Activated T-cell treated with anti-CD3 and anti-CD28 coated beads for 48 hours (primary cell): ENCODE results near the gene IL12A.
A peak's percentile ranks its signal among the peaks of the same experiment; 100 is the strongest.

Experiments used
- DNase-seq: peaks from one replicate; pipeline ENCODE4 v3.0.0-alpha.2; 2020; ENCODE audit warnings: low read depth

The IL12A gene

DNA sequence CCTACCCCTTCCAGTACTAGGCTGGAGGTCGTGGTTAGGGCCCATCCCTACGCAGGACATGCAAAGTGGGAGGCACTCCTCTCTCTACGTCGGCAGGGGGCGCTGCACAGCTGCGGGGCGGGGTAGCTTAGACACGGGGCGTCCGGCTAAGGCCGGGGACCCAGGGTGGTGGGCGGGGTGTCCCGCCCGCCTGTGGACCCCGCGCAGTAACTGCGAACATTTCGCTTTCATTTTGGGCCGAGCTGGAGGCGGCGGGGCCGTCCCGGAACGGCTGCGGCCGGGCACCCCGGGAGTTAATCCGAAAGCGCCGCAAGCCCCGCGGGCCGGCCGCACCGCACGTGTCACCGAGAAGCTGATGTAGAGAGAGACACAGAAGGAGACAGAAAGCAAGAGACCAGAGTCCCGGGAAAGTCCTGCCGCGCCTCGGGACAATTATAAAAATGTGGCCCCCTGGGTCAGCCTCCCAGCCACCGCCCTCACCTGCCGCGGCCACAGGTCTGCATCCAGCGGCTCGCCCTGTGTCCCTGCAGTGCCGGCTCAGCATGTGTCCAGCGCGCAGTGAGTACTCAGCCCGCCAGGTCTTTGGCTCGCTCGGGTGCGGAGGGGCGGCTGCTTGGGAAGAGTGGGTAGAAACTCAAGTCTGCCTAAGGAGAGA lies at the start of gene IL12A:
TSS of gene IL12A (plus strand) at position 219 of the 655 bp plus-strand sequence.
- peak; percentile 78 for DNase-seq

DNA sequence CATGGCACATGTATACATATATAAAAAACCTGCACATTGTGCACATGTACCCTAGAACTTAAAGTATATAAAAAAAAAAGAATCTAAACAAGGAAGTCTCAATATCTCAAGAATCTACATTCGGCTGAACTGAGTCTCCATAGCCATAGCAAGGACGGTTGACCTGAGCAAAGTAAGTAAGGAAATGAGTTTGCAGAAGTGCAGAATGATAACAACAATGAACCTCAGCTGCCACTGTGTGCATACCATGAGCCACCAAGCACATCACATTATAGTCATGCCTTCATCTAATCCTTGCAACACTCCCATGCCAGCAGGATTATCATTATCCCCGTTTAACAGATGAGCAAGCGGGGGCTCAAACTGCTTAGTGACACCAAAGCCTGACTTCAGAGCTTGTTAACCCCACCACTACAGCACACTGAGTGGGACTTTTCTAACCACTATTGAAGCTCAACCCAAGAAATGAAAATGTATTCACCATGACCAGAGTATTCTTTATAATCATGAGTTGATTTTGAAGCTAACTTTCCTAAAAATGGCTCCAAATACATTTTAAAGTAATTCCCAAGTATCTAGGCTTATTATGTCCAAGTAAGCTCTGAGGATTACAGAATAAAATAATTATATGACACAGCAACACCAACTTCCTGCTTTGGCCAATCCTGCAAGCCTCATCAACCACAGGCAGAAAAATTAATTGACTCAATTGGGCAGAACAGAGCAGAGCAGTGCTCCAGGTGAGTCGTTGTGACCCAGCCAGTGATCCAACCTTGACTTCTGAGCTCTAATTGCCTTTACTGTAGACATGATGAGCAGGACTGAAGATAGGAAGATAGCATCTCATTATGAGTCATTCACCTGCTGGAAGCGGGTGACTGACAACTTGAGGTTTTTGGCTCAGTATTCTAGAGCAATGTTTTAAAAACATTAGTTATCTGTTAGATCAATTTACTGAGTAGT lies 47.3 kb upstream of the IL12A start:
- DNase-seq: no peak

DNA sequence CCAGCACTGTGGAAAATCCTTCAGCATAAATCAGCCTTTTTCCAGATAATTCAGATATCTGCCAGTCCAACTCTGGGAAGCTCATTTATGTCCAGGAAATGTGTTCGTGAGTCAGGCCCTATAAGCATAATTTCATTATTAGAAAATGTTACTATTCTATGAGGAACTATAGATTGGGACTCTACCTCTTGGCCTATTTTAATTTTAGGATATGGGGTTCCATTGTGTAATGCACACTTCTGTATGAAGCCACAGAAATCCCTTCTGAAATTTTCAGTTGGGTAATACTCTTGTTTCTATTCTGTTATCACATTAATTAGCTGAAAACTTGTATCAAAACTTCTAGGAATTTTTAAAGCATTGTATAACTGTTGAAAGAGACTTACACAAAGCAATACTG lies 43.9 kb upstream of the IL12A start:
- no peak for DNase-seq

DNA sequence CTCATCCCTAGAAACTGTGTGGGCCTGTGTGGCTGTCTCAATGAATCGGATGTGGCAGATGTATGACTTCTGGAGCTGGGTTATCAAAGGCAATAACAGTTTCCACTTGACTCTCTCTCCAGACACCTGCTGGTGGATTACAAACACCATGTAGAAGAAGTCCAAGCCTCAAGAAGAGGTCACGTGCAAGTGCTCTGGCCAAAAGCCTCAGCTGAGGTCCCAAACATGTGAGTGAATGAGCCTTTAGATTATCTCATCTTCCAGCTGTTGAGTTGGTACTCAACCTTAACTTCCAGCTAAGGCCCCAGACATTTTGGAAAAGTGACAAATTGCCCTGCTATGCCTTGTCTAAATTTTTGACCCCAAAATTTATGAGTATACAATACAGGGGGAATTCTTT lies 42.7 kb upstream of the IL12A start:
- DNase-seq: no peak

DNA sequence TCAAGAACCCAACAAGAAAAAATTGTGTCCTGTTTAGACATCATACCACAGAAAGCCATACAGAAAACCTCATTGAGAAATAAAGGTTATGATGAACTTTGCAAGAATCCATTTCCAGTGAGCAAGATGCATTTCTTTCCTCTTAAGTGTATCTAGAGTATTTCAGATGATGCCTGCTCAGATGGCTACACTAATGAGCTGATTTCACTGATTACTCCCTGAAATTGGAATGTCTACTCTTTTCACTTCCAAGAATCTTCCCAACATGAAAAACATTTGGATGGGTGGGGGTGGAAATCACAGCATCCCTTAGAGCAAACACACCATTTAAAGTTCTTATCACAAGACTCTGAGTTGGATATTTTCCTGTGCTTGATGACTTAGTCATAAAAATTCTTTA lies 41.4 kb upstream of the IL12A start:
- DNase-seq: no peak

DNA sequence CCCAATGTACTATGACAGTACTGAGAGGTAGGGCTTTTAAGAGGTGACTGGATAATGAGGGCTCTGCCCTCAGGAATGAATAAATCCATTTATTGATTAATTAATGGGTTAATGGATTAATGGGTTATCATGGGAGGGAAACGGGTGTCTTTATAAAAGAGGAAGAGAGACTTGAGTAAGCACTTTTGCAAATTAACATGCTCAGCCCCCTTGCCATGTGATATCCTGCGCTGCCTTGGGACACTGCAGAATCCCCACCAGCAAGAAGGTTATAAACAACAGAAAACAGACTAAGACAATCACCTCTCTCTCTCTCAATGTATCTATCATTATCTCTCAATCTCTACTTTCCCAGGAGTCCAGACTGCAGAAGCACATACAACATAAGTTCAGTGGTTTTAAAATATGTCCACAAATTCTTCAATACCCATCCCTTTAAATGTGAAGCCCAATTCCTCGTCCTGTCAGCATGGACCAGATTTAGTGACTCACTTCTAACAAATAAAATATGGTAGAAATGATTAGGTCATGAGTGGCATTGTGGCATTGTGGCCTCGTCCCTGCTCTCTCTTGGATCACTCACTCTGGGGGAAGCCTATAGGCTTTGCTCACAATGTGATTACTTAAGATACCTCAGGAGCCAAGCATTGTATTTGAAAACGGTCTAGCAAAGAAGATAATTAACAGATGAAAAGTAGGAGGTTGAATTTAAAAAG lies 40.0 kb upstream of the IL12A start:
- DNase-seq: no peak

DNA sequence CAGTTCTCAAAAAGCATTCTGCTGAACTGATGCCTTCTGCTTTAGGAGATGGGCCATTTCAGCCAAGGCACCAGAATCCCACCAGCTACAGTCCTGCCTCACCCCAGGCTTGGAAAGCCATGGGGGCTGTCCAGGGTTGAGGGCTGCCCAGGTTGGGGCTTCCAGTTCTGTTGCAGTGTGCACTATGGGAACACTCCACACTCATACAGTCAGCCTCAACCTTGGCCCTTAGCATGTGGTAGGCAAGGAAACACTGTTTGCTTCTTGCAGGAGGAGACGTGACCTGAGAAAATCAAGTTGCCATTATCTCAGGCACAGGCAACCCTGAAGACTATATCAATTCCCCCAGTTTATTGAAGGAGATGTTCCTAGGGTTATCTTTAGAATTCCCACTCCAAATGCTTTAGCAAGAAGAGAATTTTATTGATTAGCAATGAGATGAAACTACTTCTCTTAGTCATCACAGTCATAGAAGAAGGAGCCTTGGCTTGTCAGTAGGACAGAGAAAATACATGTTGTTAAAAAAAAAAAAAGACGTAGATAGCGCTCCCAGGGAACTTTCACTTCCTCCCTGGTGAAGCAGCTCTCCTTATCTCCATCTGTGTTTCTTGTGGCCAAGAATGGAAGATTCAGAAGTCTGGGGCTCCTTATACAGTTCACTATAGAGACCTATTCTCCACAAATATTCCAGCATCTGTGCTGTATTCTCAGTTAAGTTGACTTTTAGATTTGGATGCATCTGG lies 38.3 kb upstream of the IL12A start:
- DNase-seq: no peak

DNA sequence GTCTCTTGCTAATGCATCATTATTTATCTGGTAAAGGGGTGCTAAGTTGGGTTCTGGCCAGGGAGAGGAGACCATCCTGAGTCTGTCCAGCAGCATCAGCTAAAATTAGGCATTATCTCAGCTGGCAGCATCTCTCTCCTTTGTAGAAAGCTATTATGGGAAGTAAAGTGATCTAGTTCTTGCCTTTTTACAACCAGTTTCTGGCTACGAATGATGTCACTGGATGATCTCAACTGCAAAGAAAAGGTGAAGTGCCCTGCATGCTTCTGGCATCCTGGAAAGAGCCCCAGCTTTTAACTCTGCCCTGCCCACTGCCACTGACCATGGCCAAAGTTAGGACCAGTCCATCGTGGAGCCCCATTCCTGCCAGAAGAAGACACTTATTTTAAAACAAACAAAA lies 37.1 kb upstream of the IL12A start:
- DNase-seq: no peak

DNA sequence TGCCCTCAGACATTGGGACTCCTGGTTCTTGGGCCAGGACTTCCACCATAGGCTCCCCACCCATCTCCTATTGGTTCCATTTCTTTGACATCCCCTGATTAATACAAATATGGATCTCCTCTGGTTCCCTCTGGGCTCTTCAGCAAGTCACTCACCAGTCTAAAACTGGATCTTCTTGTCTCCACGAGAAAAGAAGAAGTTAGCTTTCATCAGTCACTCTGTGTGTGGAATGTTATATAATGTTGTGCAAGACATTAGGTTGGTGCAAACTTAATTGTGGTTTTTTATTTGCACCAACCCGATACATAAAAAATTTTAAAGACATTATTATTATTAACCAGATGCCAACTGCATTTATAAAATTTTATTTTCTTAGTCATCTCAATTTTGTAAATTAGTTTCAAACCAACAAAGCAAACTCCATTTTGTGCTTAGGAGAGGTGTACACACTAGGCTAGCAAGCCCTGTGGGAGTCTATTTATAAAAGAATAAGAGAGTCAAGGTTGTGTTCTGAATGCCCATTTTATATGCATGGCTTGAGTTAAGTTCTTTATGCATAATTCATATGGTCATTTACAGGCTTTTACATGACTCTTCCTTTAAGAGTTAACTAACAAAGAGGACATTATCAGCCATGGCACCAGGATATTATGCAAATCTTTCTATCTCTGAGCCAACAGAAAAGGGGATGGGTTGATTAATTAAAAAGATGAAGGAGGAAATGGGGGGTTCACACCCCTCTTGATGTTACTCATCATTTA lies 35.1 kb upstream of the IL12A start:
- no peak for DNase-seq

DNA sequence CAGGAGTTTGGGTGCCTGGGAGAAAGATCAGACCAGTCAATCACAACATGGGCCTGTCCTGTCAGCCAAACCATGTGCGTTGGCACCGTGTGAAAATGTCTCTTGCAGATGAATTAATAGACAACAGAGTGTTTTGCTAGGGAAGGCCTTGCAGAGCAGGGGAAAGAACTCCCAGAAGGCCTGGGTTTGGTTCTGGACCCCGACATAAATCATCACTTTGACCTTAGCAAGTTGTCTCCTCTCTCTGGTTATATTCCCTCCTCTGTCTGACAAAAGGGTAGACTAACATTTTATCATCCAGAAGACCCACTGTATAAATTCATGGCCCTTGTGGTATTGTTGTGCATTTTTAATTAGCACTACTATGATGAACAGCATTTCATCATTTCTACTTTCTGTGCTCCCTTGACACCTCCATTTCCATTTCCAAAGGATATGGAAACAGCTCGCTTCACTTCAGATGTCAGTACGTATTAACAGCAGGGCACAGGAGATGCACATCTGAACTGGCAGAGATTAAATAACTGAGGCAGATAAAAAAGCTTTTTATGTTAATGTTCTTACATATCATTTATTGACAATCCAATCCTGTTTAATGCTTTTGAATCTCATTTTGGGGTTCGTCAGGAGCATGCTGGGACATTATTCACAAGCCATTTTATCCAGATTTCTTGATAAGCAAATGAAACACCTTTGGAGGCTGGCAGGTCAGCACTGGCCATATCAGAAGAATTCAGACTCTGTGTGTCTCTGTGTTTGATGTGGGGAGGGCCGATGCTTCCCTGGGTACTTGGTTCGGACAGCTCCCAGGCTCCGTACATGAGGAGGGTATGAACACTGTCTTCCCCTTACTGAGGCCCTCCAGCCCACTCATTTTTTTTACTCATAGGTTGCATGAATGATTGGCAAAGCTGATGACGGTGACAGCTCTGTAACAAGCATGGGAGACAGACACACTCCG lies 28.2 kb upstream of the IL12A start:
- no peak for DNase-seq

DNA sequence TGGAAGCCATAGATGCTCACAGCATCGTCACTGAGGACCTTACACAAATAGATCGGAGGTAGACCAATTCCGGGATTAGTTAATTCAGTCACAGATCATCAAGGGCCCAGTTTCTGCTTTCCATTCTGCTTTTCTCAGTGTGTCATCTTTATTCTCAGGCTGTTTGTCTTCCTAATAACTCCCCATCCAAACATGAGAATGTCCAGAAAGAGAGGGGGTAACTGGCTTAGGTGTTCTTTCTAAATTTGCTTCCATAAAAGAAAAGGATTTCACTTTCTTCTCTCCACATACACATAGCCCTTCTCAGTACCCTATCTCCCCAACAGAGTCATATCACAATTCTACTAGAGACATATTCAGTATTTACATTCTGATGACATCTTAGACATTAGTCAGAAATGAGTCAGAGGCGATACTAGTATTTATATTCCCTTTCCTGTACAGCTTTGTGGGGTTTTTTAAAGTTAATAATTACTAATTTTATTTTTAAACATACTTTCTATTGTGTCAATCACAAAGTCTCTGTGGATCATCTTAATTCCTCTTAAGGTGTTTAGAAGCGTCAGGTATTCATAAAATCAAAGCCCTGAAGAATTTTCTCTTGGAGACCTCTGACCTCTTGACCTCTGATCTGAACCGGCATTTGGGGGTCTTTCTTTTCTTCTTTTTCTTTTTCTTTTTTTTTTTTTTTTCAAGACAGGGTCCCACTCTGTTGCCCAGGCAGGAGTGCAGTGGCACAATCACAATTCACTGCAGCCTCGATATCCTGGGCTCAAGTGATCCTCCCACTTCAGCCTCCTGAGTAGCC lies 24.3 kb upstream of the IL12A start:
- no peak for DNase-seq

DNA sequence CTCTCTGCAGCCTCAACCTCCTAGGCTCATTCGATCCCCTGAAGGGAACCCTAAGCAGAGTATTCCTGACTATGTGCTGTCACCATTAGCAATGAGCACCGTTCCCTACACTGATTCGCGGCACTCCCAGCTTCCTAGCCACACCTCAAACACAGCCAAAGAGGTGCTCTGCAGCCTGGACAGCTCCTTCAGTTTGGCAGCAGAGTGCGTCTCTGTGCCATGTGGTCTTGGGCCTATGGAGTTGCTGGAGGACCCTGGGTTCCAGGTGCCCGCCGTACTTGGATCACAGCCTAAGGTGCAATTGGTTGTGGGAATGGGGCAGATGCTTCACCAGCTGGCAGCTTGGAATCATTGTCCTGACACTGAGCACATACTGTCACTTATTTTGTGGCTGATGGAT lies 17.3 kb upstream of the IL12A start:
- DNase-seq: no peak

DNA sequence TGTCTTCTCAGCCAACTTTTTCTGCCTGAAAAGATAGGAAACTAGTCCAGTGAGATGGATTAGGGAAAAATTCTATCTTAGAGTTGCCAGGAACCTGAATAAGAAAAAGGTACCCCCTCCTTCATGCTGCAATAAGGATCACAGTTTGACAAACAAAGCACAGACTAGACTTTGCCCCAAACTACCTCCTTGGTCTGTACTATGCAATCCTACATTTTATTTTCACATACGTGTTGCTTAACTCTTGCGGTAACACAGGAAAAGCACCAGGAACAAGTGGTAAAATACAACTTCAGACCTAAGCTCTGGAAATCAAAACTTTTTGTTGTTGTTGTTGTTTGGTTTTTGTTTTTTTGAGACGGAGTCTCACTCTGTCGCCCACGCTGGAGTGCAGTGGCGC lies 11.3 kb upstream of the IL12A start:
- DNase-seq: no peak

DNA sequence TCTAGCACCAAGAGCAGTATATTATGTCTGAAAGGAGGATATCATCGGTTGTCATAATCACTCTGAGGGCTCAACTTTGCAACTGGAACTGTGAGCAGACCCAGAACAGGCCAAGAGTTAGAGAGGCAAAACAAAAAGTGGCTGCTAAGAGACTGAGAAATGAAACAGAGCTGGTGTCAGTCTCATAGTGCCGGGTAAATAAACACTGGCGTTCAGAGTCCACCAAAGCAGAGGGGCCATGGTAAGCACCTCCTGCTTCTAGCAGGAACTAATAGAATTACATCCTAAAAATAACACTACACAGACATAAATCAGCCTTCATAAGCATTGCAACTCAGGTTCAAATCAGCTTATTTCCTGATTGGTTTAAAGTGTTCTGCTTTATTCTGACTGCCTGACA lies 10.3 kb upstream of the IL12A start:
- no peak for DNase-seq

DNA sequence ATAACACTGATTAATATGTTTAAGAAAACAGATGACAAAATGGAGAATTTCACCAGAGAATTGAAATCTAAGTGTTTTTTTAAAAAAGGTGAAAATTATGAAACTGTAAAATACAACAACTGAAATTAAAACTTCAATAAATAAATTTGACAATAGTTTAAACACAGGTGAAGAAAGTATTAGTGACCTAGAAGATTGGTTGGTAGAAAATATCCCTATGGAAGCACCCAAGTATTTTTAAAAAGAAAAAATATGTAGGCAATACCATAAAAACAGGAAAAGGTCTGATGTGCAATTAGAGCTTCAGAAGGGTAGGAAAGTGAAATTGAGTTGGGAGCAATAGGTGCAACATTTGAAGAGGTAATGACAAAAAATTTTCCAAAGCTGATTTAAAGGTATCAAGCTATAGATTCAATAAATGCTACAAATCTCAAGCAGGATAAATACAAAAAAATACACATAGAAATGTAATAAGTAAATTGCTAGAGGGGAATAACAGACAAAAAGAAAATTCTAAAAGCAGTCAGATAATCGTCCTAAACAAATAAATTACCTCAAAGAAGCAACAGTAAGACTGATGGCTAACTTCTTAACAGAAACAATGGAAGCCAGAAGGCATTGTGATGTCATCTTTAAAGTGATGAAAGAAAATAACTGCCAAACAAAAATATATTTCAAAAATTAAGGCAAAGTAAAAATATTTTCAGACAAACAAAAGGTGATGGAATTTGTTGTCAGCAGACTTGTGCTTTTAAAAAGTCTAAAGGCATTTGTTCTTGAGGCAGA lies 9.5 kb upstream of the IL12A start:
- no peak for DNase-seq

DNA sequence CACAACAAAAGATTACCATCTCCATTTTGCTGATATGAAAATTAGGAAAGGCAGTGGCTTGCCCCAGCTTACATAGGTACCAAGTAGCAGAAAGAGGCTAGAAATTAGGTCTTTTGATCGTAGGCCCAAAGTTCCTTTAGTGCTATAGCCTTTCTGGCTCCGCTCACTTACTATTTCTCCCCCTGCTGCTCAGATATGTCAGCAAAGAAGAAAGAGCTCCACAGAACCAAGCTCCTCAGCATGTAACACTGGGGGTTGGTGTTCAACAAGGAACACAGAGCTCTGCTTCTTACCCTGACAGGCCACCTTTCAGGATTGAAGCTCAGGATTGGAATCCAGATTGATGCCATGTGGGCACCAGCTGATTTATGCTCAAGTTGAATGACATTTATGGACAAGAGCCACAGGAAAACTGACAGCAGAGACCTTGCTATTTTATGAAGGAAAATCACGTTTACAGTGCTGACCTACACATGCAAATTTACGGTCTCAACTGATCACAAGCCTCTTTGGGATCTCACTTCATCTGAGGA lies 6.1 kb upstream of the IL12A start:
- DNase-seq: no peak

DNA sequence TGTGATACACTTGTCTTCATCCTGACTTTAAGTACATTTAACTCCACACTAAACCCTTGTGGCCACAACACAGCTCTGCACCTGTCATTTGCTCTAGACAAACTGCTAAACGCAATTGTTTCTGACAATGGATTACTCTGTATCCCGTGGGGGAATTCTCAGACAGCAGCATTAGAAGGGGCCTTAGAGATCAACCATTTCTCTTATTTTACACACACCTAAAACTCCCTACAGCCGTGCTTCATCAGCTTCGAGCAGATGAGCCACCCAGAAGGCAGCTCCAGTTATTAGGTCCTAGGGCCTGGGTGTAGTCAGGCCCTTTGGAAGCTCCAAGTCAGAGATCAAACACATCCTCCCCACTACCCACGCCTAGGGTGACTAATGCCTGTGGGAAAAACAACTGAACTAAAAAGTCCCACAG lies 1.3 kb upstream of the IL12A start:
- no peak for DNase-seq
